Liver (tissue), 9 donors: ENCODE results near the gene SH3RF3. TPM values are rescaled to one million over a fixed set of nuclear protein-coding genes. Genes with fewer than 3 reads are reported as not detected.

ENCODE experiments used
- DNase-seq: peaks from one replicate; pipeline ENCODE4 v3.0.0-alpha.2; 2017; ENCODE audit warnings: low spot score
- H3K27ac ChIP-seq, 2 donors: one replicate each; pipeline ENCODE4 v1.7.0; 2013; ENCODE audit warnings: inconsistent platforms in 2 of 2, low read length in 2 of 2, control low read depth in 1 of 2, low read depth in 1 of 2, mild to moderate bottlenecking in 1 of 2
- H3K27me3 ChIP-seq, 4 donors: one replicate each; pipeline versions ENCODE4 v1.6.1 to v1.7.0; 2013; ENCODE audit warnings: low read length in 3 of 4, inconsistent platforms in 1 of 4, mild to moderate bottlenecking in 1 of 4, moderate library complexity in 1 of 4; ENCODE audit not compliant: control insufficient read depth in 4 of 4, insufficient read depth in 4 of 4
- H3K36me3 ChIP-seq, 4 donors: one replicate each; pipeline versions ENCODE4 v1.6.1 to v1.7.0; 2013; ENCODE audit warnings: low read length in 3 of 4, mild to moderate bottlenecking in 3 of 4, low read depth in 1 of 4, moderate library complexity in 1 of 4; ENCODE audit not compliant: control insufficient read depth in 4 of 4, insufficient read depth in 3 of 4
- H3K4me1 ChIP-seq, 4 donors: one replicate each; pipeline versions ENCODE4 v1.6.1 to v1.7.0; 2013; ENCODE audit warnings: low read length in 3 of 4, mild to moderate bottlenecking in 3 of 4, moderate library complexity in 1 of 4; ENCODE audit not compliant: control insufficient read depth in 4 of 4, insufficient read depth in 4 of 4
- H3K4me3 ChIP-seq, 3 donors: one replicate each; pipeline versions ENCODE4 v1.6.1 to v1.7.0; 2013; ENCODE audit warnings: low read length in 3 of 3, control low read depth in 1 of 3, low read depth in 1 of 3, mild to moderate bottlenecking in 1 of 3
- H3K9ac ChIP-seq, 2 donors: one replicate each; pipeline ENCODE4 v1.7.0; 2013; ENCODE audit warnings: low read length in 2 of 2, mild to moderate bottlenecking in 2 of 2, moderate library complexity in 2 of 2, control low read depth in 1 of 2, low read depth in 1 of 2
- H3K9me3 ChIP-seq, 4 donors: one replicate each; pipeline versions ENCODE4 v1.6.1 to v1.7.0; 2013; ENCODE audit warnings: low read length in 3 of 4; ENCODE audit not compliant: control insufficient read depth in 4 of 4
- ATF3 ChIP-seq: IDR thresholded peaks from 2 replicates; pipeline ENCODE4 v1.6.1; 2016; ENCODE audit warnings: antibody characterized with exemption
- CTCF ChIP-seq: fragments of 150-350 bp; IDR thresholded peaks from 2 replicates; pipeline ENCODE4 v1.5.1; 2017; ENCODE audit warnings: improper control_type of control experiment, low read depth, low read length; ENCODE audit not compliant: missing input control
- EGR1 ChIP-seq, 2 donors: IDR thresholded peaks; 2 replicates each; pipeline ENCODE4 v1.6.1; 2016 to 2018; ENCODE audit warnings: antibody characterized with exemption in 2 of 2, low read depth in 2 of 2
- FOXA1 ChIP-seq: IDR thresholded peaks from 2 replicates; pipeline ENCODE4 v1.6.1; 2016; ENCODE audit warnings: antibody characterized with exemption
- FOXA2 ChIP-seq: IDR thresholded peaks from 2 replicates; pipeline ENCODE4 v1.6.1; 2016; ENCODE audit warnings: antibody characterized with exemption
- GABPA ChIP-seq, 2 donors: IDR thresholded peaks in 1 of 2; conservative IDR thresholded peaks in 1 of 2; 2 replicates each; pipeline ENCODE4 v1.6.1; 2016; ENCODE audit warnings: antibody characterized with exemption in 2 of 2, mild to moderate bottlenecking in 1 of 2, moderate library complexity in 1 of 2
- HNF4A ChIP-seq, 2 donors: conservative IDR thresholded peaks; 2 replicates each; pipeline ENCODE4 v1.6.1; 2016; ENCODE audit warnings: antibody characterized with exemption in 2 of 2, mild to moderate bottlenecking in 2 of 2
- HNF4G ChIP-seq: IDR thresholded peaks from 2 replicates; pipeline ENCODE4 v1.6.1; 2016; ENCODE audit warnings: antibody characterized with exemption
- JUND ChIP-seq, 2 donors: IDR thresholded peaks; 2 replicates each; pipeline ENCODE4 v1.6.1; 2016; ENCODE audit warnings: antibody characterized with exemption in 2 of 2
- MAX ChIP-seq: IDR thresholded peaks from 2 replicates; pipeline ENCODE4 v1.6.1; 2016; ENCODE audit warnings: antibody characterized with exemption
- NR2F2 ChIP-seq: IDR thresholded peaks from 2 replicates; pipeline ENCODE4 v1.6.1; 2016; ENCODE audit warnings: antibody characterized with exemption
- RAD21 ChIP-seq, 2 donors: IDR thresholded peaks; 2 replicates each; pipeline ENCODE4 v1.6.1; 2016; ENCODE audit warnings: antibody characterized with exemption in 2 of 2, mild to moderate bottlenecking in 2 of 2
- REST ChIP-seq: IDR thresholded peaks from 2 replicates; pipeline ENCODE4 v1.6.1; 2016; ENCODE audit warnings: antibody characterized with exemption, mild to moderate bottlenecking
- RXRA ChIP-seq, 2 donors: IDR thresholded peaks; 2 replicates each; pipeline ENCODE4 v1.6.1; 2017 to 2018; ENCODE audit warnings: antibody characterized with exemption in 2 of 2, mild to moderate bottlenecking in 1 of 2
- SP1 ChIP-seq: IDR thresholded peaks from 2 replicates; pipeline ENCODE4 v1.6.1; 2018; ENCODE audit warnings: antibody characterized with exemption, mild to moderate bottlenecking
- TAF1 ChIP-seq: conservative IDR thresholded peaks from 2 replicates; pipeline ENCODE4 v1.6.1; 2016; ENCODE audit warnings: antibody characterized with exemption, mild to moderate bottlenecking
- YY1 ChIP-seq: IDR thresholded peaks from 2 replicates; pipeline ENCODE4 v1.6.1; 2016; ENCODE audit warnings: antibody characterized with exemption, mild to moderate bottlenecking
- ZBTB33 ChIP-seq: IDR thresholded peaks from 2 replicates; pipeline ENCODE4 v1.6.1; 2016; ENCODE audit warnings: antibody characterized with exemption
- WGBS: extraction: QIAGEN DNeasy Blood & Tissue Kit; methylation state at CpG from one replicate; pipeline ENCODE4 v1.1.7; 2013; 5-methylcytosine and 5-hydroxymethylcytosine counted together
- polyA plus RNA-seq, 2 donors: library from polyadenylated mRNA; stranded (reverse) in 1 of 2; unstranded in 1 of 2; fragments of 200-250 nt in 1 of 2; fragments of >200 nt in 1 of 2; fragmentation: Nextera tagmentation in 1 of 2; extraction: Ambion mirVana in 1 of 2; gene quantifications; one replicate each; pipeline versions ENCODE4 v1.2.1 to v1.2.3, GENCODE V29; 2013 to 2015
- total RNA-seq, 2 donors: library from RNA; depleted of rRNA; stranded (reverse); fragments of >200 nt; gene quantifications; one replicate each; pipeline ENCODE4 v1.2.3, GENCODE V29; 2014
- donor health status: healthy.
- donor health status: healthy.
- donor health status: healthy.
- donor health status: healthy.
- donor health status: healthy.

SH3RF3 gene
- total and polyA plus RNA-seq, 4 donors, result 0.11 to 1.0 (median 0.54) TPM

GRCh38 chr2:109376115-109376514 lies 247.1 kb downstream of the SH3RF3 start:
- no peak for DNase-seq
- TF ChIP-seq HNF4G, result no peak
- no peak for TF ChIP-seq ATF3
- no peak for TF ChIP-seq RXRA (IDR thresholded peaks at IDR 0.05)
- H3K4me1 ChIP-seq, result no peaks in the 10 kb centered on the region

GRCh38 chr2:109376796-109377495 lies 247.9 kb downstream of the SH3RF3 start:
- no peak for DNase-seq
- WGBS, result 90% methylated on average over 13 of the region's 13 CpGs
- TF ChIP-seq TAF1, result no peak
- no peak for TF ChIP-seq YY1
- TF ChIP-seq REST, result no peak
- no peak for TF ChIP-seq RXRA (IDR thresholded peaks at IDR 0.05)
- no peak for TF ChIP-seq ATF3
- no peak for TF ChIP-seq CTCF
- no peak for TF ChIP-seq HNF4G
- no peak for TF ChIP-seq RAD21 (IDR thresholded peaks at IDR 0.05)
- no peak for TF ChIP-seq MAX
- no peak for TF ChIP-seq JUND (IDR thresholded peaks at IDR 0.05)
- TF ChIP-seq GABPA (IDR thresholded peaks at IDR 0.05 in 1 of 2, conservative IDR thresholded peaks at IDR 0.05 in 1 of 2), result no peak
- no peak for TF ChIP-seq HNF4A (conservative IDR thresholded peaks at IDR 0.05)
- no peak for TF ChIP-seq SP1
- TF ChIP-seq FOXA1, result no peak
- no peak for TF ChIP-seq EGR1 (IDR thresholded peaks at IDR 0.05; ENCODE audit: low read depth in 2 of 2)
- no peak for TF ChIP-seq FOXA2
- no peak for TF ChIP-seq ZBTB33
- TF ChIP-seq NR2F2, result no peak
- Histone ChIP-seq H3K36me3 (no peaks in the 10 kb centered on the region), H3K4me3 (no peak overlapping the region), H3K9me3 (no peaks in the 10 kb centered on the region), H3K27me3 (no peaks in the 10 kb centered on the region), H3K27ac (no peak overlapping the region), H3K9ac (no peak overlapping the region), H3K4me1 (no peaks in the 10 kb centered on the region)

More at GRCh38 chr2:109376115-109376514, 247.1 kb downstream of the SH3RF3 start:
- Histone ChIP-seq H3K27me3 (no peaks in the 10 kb centered on the region), H3K9me3 (no peaks in the 10 kb centered on the region), H3K9ac (no peak overlapping the region), H3K27ac (no peak overlapping the region), H3K4me3 (no peak overlapping the region), H3K36me3 (no peaks in the 10 kb centered on the region)
- WGBS, result 83% methylated on average over 7 of the region's 7 CpGs
